Globus pallidus (tissue), 1 donor: ENCODE data around the gene OR2A5.
"Not testable (repeated sequence)": the region's sequence is repeated elsewhere in the genome, so short reads cannot be mapped to it uniquely, and the experiment has no call there.

Experiments used
- DNase-seq: peaks from one replicate; pipeline ENCODE4 v3.0.0-alpha.2; 2015; ENCODE audit warnings: low spot score

The OR2A5 gene

GRCh38 chr7:144035385-144035784, 13.4 kb upstream of the OR2A5 start:
- no peak for DNase-seq

GRCh38 chr7:144036302-144036885, 12.4 kb upstream of the OR2A5 start:
- DNase-seq: no peak

GRCh38 chr7:144037414-144038035, 11.2 kb upstream of the OR2A5 start:
- no peak for DNase-seq

GRCh38 chr7:144038887-144039286, 9.9 kb upstream of the OR2A5 start:
- no peak for DNase-seq

GRCh38 chr7:144049491-144049890, 743 bp downstream of the OR2A5 start:
- no peak for DNase-seq

GRCh38 chr7:144050093-144050492, 1.3 kb downstream of the OR2A5 start:
- DNase-seq: no peak

GRCh38 chr7:144050884-144051283, 2.1 kb downstream of the OR2A5 start:
- not testable (repeated sequence) for DNase-seq

GRCh38 chr7:144057954-144058353, 9.2 kb downstream of the OR2A5 start:
- no peak for DNase-seq

- no peak for DNase-seq
Observed at GRCh38 chr7:144063710-144064109, 15.0 kb downstream of the OR2A5 start.

GRCh38 chr7:144069511-144069910, 20.8 kb downstream of the OR2A5 start, which contains the start of gene OR2A25:
Gene OR2A25 (plus strand): TSS chr7:144069811. CDS start chr7:144074220, 4,409 bp downstream.
- no peak for DNase-seq

- no peak for DNase-seq
Observed at GRCh38 chr7:144069953-144070352, 21.2 kb downstream of the OR2A5 start.

- DNase-seq: no peak
Observed at GRCh38 chr7:144074374-144074773, 25.6 kb downstream of the OR2A5 start.

GRCh38 chr7:144085978-144086377, 37.2 kb downstream of the OR2A5 start, which contains the start of gene OR2A12:
Gene OR2A12 (plus strand): TSS chr7:144086278. CDS start chr7:144095108, 8,830 bp downstream.
- no peak for DNase-seq

GRCh38 chr7:144086730-144087129, 38.0 kb downstream of the OR2A5 start:
- no peak for DNase-seq

GRCh38 chr7:144087230-144087629, 38.5 kb downstream of the OR2A5 start:
- no peak for DNase-seq

GRCh38 chr7:144090667-144091066, 41.9 kb downstream of the OR2A5 start:
- no peak for DNase-seq

- no peak for DNase-seq
Observed at GRCh38 chr7:144098776-144099175, 50.0 kb downstream of the OR2A5 start.

GRCh38 chr7:144100607-144101006, 51.9 kb downstream of the OR2A5 start:
- DNase-seq: no peak

GRCh38 chr7:144102041-144102440, 53.3 kb downstream of the OR2A5 start:
- no peak for DNase-seq

GRCh38 chr7:144105211-144105610, 56.5 kb downstream of the OR2A5 start:
- DNase-seq: no peak
